Measurements from ENCODE around the gene MCEE. TPM values are rescaled to one million over a fixed set of nuclear protein-coding genes. Genes with fewer than 3 reads are reported as not detected.
"Not testable (repeated sequence)": the region's sequence is repeated elsewhere in the genome, so short reads cannot be mapped to it uniquely, and the experiment has no call there.

Gene MCEE
- polyA plus RNA-seq, 1 donor from 2014 or later, result 25.9 TPM

GRCh38 chr2:71113843-71114242 is 16.2 kb downstream of the MCEE start:
- H3K9me2 ChIP-seq (ENCODE audit: insufficient read depth, low read length), result no peaks in the 10 kb centered on the region
- H3K4me3 ChIP-seq (ENCODE audit: low read length), result no peak overlapping the region
- TF ChIP-seq SMC3 (conservative IDR thresholded peaks at IDR 0.05; ENCODE audit: poor library complexity) (no peak), TAF1 (IDR thresholded peaks at IDR 0.05; ENCODE audit: low read depth) (no peak), POLR2AphosphoS5 (IDR thresholded peaks at IDR 0.05) (no peak), EZH2 (IDR thresholded peaks at IDR 0.05; ENCODE audit: borderline replicate concordance, insufficient read depth, low read length, poor library complexity, severe bottlenecking) (no peak)
- TF ChIP-seq, protein P1, sequence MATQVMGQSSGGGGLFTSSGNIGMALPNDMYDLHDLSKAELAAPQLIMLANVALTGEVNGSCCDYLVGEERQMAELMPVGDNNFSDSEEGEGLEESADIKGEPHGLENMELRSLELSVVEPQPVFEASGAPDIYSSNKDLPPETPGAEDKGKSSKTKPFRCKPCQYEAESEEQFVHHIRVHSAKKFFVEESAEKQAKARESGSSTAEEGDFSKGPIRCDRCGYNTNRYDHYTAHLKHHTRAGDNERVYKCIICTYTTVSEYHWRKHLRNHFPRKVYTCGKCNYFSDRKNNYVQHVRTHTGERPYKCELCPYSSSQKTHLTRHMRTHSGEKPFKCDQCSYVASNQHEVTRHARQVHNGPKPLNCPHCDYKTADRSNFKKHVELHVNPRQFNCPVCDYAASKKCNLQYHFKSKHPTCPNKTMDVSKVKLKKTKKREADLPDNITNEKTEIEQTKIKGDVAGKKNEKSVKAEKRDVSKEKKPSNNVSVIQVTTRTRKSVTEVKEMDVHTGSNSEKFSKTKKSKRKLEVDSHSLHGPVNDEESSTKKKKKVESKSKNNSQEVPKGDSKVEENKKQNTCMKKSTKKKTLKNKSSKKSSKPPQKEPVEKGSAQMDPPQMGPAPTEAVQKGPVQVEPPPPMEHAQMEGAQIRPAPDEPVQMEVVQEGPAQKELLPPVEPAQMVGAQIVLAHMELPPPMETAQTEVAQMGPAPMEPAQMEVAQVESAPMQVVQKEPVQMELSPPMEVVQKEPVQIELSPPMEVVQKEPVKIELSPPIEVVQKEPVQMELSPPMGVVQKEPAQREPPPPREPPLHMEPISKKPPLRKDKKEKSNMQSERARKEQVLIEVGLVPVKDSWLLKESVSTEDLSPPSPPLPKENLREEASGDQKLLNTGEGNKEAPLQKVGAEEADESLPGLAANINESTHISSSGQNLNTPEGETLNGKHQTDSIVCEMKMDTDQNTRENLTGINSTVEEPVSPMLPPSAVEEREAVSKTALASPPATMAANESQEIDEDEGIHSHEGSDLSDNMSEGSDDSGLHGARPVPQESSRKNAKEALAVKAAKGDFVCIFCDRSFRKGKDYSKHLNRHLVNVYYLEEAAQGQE (IDR thresholded peaks at IDR 0.05; ENCODE audit: borderline replicate concordance), result no peak
- H2AFZ ChIP-seq (ENCODE audit: low read depth, low read length), result no peak overlapping the region
- H3K27me3 ChIP-seq (ENCODE audit: insufficient read depth, low read depth, low read length), result no peaks in the 10 kb centered on the region
- H3F3A ChIP-seq (ENCODE audit: insufficient read depth, low read length, poor library complexity, severe bottlenecking), result no peaks in the 10 kb centered on the region
- H3K9me3 ChIP-seq (ENCODE audit: low read length), result no peaks in the 10 kb centered on the region
- H3K4me2 ChIP-seq (ENCODE audit: low read length), result no peak overlapping the region
- H3K9ac ChIP-seq (ENCODE audit: low read length), result no peak overlapping the region
- H3K27ac ChIP-seq (ENCODE audit: low read length), result no peak overlapping the region
- H4K20me1 ChIP-seq (ENCODE audit: insufficient read depth), result no peaks in the 10 kb centered on the region
- no peaks in the 10 kb centered on the region for H3K79me2 ChIP-seq (replicated peaks; ENCODE audit: insufficient read depth, low read length)
- H3K36me3 ChIP-seq (ENCODE audit: insufficient read depth, low read length), result no peaks in the 10 kb centered on the region

DNA sequence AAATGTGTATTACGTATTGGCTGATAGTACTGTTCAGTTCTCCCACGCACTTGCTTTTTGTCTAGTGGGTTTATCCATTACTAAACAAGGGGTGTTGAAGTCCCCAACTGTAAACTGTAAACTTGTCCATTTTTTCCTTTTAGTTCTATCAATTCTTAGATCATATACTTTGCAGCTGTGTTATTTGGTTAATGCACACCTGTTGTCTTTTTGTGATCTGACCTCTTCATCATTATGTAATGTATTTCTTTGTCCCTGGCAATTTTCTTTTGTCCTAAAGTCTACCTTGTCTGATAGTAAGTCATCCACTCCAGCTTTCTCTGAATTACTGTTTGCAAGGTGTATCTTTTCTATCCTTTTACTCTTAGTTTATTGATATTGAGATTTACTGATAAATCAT is 21.9 kb downstream of the MCEE start:
- Histone ChIP-seq H3K27ac (ENCODE audit: low read length) (no peak overlapping the region), H4K20me1 (ENCODE audit: insufficient read depth) (no peaks in the 10 kb centered on the region), H3K79me2 (replicated peaks; ENCODE audit: insufficient read depth, low read length) (no peaks in the 10 kb centered on the region), H3F3A (ENCODE audit: insufficient read depth, low read length, poor library complexity, severe bottlenecking) (no peaks in the 10 kb centered on the region), H2AFZ (ENCODE audit: low read depth, low read length) (no peak overlapping the region), H3K9me3 (ENCODE audit: low read length) (no peaks in the 10 kb centered on the region), H3K9ac (ENCODE audit: low read length) (no peak overlapping the region), H3K4me3 (ENCODE audit: low read length) (no peak overlapping the region), H3K4me2 (ENCODE audit: low read length) (no peak overlapping the region), H3K27me3 (ENCODE audit: insufficient read depth, low read depth, low read length) (no peaks in the 10 kb centered on the region), H3K36me3 (ENCODE audit: insufficient read depth, low read length) (no peaks in the 10 kb centered on the region), H3K9me2 (ENCODE audit: insufficient read depth, low read length) (no peaks in the 10 kb centered on the region)
- no peak for TF ChIP-seq SMC3 (conservative IDR thresholded peaks at IDR 0.05; ENCODE audit: poor library complexity)
- TF ChIP-seq EP300 (conservative IDR thresholded peaks at IDR 0.05; ENCODE audit: poor library complexity, severe bottlenecking), result no peak
- TF ChIP-seq POLR2AphosphoS5 (IDR thresholded peaks at IDR 0.05), result no peak
- no peak for TF ChIP-seq RAD21 (conservative IDR thresholded peaks at IDR 0.05)
- no peak for TF ChIP-seq TAF1 (IDR thresholded peaks at IDR 0.05; ENCODE audit: low read depth)
- no peak for TF ChIP-seq MXI1 (conservative IDR thresholded peaks at IDR 0.05; ENCODE audit: poor library complexity, severe bottlenecking)
- TF ChIP-seq, protein P2, sequence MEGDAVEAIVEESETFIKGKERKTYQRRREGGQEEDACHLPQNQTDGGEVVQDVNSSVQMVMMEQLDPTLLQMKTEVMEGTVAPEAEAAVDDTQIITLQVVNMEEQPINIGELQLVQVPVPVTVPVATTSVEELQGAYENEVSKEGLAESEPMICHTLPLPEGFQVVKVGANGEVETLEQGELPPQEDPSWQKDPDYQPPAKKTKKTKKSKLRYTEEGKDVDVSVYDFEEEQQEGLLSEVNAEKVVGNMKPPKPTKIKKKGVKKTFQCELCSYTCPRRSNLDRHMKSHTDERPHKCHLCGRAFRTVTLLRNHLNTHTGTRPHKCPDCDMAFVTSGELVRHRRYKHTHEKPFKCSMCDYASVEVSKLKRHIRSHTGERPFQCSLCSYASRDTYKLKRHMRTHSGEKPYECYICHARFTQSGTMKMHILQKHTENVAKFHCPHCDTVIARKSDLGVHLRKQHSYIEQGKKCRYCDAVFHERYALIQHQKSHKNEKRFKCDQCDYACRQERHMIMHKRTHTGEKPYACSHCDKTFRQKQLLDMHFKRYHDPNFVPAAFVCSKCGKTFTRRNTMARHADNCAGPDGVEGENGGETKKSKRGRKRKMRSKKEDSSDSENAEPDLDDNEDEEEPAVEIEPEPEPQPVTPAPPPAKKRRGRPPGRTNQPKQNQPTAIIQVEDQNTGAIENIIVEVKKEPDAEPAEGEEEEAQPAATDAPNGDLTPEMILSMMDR (IDR thresholded peaks at IDR 0.05; ENCODE audit: poor library complexity, severe bottlenecking), result no peak
- no peak for TF ChIP-seq EZH2 (IDR thresholded peaks at IDR 0.05; ENCODE audit: borderline replicate concordance, insufficient read depth, low read length, poor library complexity, severe bottlenecking)
- TF ChIP-seq, protein P1 (IDR thresholded peaks at IDR 0.05; ENCODE audit: borderline replicate concordance), result no peak

DNA sequence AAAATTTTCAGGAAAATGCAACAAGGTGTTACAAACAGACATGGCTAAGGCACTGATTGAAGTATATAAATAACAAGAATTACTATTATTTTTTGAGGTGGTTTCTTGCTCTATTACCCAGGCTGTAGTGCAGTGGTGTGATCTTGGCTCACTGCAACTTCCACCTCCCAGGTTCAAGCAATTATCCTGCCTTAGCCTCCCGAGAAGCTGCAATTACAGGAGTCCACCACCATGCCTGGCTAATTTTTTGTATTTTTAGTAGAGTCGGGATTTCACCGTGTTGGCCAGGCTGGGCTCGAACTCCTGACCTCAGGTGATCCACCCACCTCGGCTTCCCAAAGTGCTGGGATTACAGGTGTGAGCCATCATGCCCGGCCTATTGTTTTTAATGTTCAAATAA is 23.6 kb downstream of the MCEE start:
- H3K79me2 ChIP-seq (replicated peaks; ENCODE audit: insufficient read depth, low read length); H3F3A ChIP-seq (ENCODE audit: insufficient read depth, low read length, poor library complexity, severe bottlenecking); H3K4me2 ChIP-seq (ENCODE audit: low read length); H2AFZ ChIP-seq (ENCODE audit: low read depth, low read length); H3K36me3 ChIP-seq (ENCODE audit: insufficient read depth, low read length); H3K4me3 ChIP-seq (ENCODE audit: low read length); H3K9me2 ChIP-seq (ENCODE audit: insufficient read depth, low read length); H3K27me3 ChIP-seq (ENCODE audit: insufficient read depth, low read depth, low read length); H3K27ac ChIP-seq (ENCODE audit: low read length); H3K9me3 ChIP-seq (ENCODE audit: low read length); H4K20me1 ChIP-seq (ENCODE audit: insufficient read depth); H3K9ac ChIP-seq (ENCODE audit: low read length): not testable (repeated sequence)

Data from neural cell (in vitro differentiated cells).